HG02884 (cell line): ENCODE data around the gene PRR11.
"Not testable (repeated sequence)": the region's sequence is repeated elsewhere in the genome, so short reads cannot be mapped to it uniquely, and the experiment has no call there.

ENCODE experiments used
- ATAC-seq: cut with Tn5 transposase; IDR thresholded peaks from one replicate; pipeline ENCODE4 v1.9.1; 2021; ENCODE audit warnings: mild to moderate bottlenecking, moderate library complexity; ENCODE audit not compliant: unreplicated experiment

The PRR11 gene

GRCh38 chr17:59151006-59151405 lies 4.5 kb upstream of the PRR11 start:
- no peak for ATAC-seq

- no peak for ATAC-seq
These were observed 4.0 kb upstream of the PRR11 start for GRCh38 chr17:59151591-59151990.

GRCh38 chr17:59152925-59153324 lies 2.6 kb upstream of the PRR11 start:
- no peak for ATAC-seq

GRCh38 chr17:59154292-59154720 lies 1.2 kb upstream of the PRR11 start:
- no peak for ATAC-seq

- ATAC-seq, result peak; percentile 78
These were observed 666 bp upstream of the PRR11 start, which contains the start of gene SKA2 for GRCh38 chr17:59154721-59155438. Gene SKA2, minus strand, starts transcription at chr17:59155186. Its CDS starts 23 bp downstream, at chr17:59155163.

- no peak for ATAC-seq
These were observed 4.8 kb downstream of the PRR11 start for GRCh38 chr17:59160157-59161025.

GRCh38 chr17:59161477-59161876 lies 5.9 kb downstream of the PRR11 start:
- ATAC-seq, result no peak

GRCh38 chr17:59165933-59166342 lies 10.4 kb downstream of the PRR11 start:
- ATAC-seq, result no peak

- no peak for ATAC-seq
These were observed 12.0 kb downstream of the PRR11 start for GRCh38 chr17:59167571-59168001.

- ATAC-seq, result no peak
These were observed 17.0 kb downstream of the PRR11 start for GRCh38 chr17:59172436-59173004.

GRCh38 chr17:59174671-59175070 lies 19.1 kb downstream of the PRR11 start:
- ATAC-seq, result no peak

- no peak for ATAC-seq
These were observed 19.5 kb downstream of the PRR11 start for GRCh38 chr17:59175076-59175475.

GRCh38 chr17:59178266-59178985 lies 22.9 kb downstream of the PRR11 start:
- ATAC-seq, result no peak

GRCh38 chr17:59179601-59180000 lies 24.1 kb downstream of the PRR11 start:
- ATAC-seq, result not testable (repeated sequence)

- ATAC-seq, result no peak
These were observed 25.1 kb downstream of the PRR11 start for GRCh38 chr17:59180626-59181025.

- no peak for ATAC-seq
These were observed 25.9 kb downstream of the PRR11 start for GRCh38 chr17:59181481-59181880.

GRCh38 chr17:59185997-59186396 lies 30.5 kb downstream of the PRR11 start:
- ATAC-seq, result no peak

- ATAC-seq, result no peak
These were observed 31.3 kb downstream of the PRR11 start for GRCh38 chr17:59186850-59187249.

- ATAC-seq, result no peak
These were observed 35.3 kb downstream of the PRR11 start for GRCh38 chr17:59190806-59191205.

- ATAC-seq, result no peak
These were observed 37.9 kb downstream of the PRR11 start for GRCh38 chr17:59193336-59193862.

GRCh38 chr17:59199398-59199797 lies 43.9 kb downstream of the PRR11 start:
- no peak for ATAC-seq
